OCI-LY7 (cell line): ENCODE results near the gene NR2F2. TPM values are rescaled to one million over a fixed set of nuclear protein-coding genes. Genes with fewer than 3 reads are reported as not detected.

ENCODE experiments used
- BruUV-seq: library from RNA; stranded (reverse); fragments of 400-500 nt; replicated peaks from 2 replicates; lab custom pipeline; 2021; lab: Mats Ljungman, UMichigan
- CTCF ChIA-PET: fragments of 300-600 bp; sonication (Branson Sonifier 250); formaldehyde crosslinking; loops from one replicate; lab custom pipeline; 2022; ENCODE audit warnings: antibody characterized with exemption; ENCODE audit not compliant: unreplicated experiment; lab: Charles Lee
- POLR2A ChIA-PET: fragments of 300-600 bp; sonication (Branson Sonifier 250); formaldehyde crosslinking; loops from one replicate; lab custom pipeline; 2022; ENCODE audit warnings: antibody characterized with exemption; lab: Charles Lee
- DNase-seq: peaks from one replicate; pipeline ENCODE4 v3.0.0-alpha.2; 2015; ENCODE audit warnings: low spot score
- H2AFZ ChIP-seq: fragments of 200-600 bp; sonication (generic), shearing (Covaris generic); 2 replicates; pipeline ENCODE4 v1.6.1; 2014; ENCODE audit warnings: mild to moderate bottlenecking, antibody characterized with exemption, low read length, moderate library complexity
- H3K27ac ChIP-seq: fragments of 200-600 bp; sonication (generic); 2 replicates; pipeline ENCODE4 v1.5.1; 2014; ENCODE audit warnings: mixed run types, low read depth, mild to moderate bottlenecking, moderate library complexity, low read length, inconsistent platforms; ENCODE audit not compliant: poor library complexity, severe bottlenecking
- H3K36me3 ChIP-seq: fragments of 200-600 bp; sonication (generic); 2 replicates; pipeline ENCODE4 v1.6.1; 2014; ENCODE audit warnings: mild to moderate bottlenecking, antibody characterized with exemption, low read length, moderate library complexity, mixed read lengths; ENCODE audit not compliant: insufficient read depth
- H3K4me1 ChIP-seq: fragments of 200-600 bp; sonication (generic); 2 replicates; pipeline ENCODE4 v1.5.1; 2014; ENCODE audit warnings: mild to moderate bottlenecking, low read length; ENCODE audit not compliant: insufficient read depth, poor library complexity, severe bottlenecking
- H3K4me2 ChIP-seq: fragments of 200-600 bp; sonication (generic); 2 replicates; pipeline ENCODE4 v1.6.1; 2014; ENCODE audit warnings: mild to moderate bottlenecking, low read length
- H3K4me3 ChIP-seq: fragments of 200-600 bp; sonication (generic); 2 replicates; pipeline ENCODE4 v1.5.1; 2014; ENCODE audit warnings: mild to moderate bottlenecking, low read depth, low read length; ENCODE audit not compliant: poor library complexity, severe bottlenecking
- H3K79me2 ChIP-seq: fragments of 200-600 bp; sonication (generic); 2 replicates; pipeline ENCODE4 v1.6.1; 2016; ENCODE audit warnings: low read depth, mild to moderate bottlenecking, low read length, moderate library complexity, mixed read lengths; ENCODE audit not compliant: insufficient read depth
- H3K9me2 ChIP-seq: fragments of 200-600 bp; sonication (generic); 2 replicates; pipeline ENCODE4 v1.6.1; 2016; ENCODE audit warnings: mild to moderate bottlenecking, low read length, mixed read lengths; ENCODE audit not compliant: insufficient read depth
- H3K9me3 ChIP-seq: fragments of 200-600 bp; sonication (generic); 2 replicates; pipeline ENCODE4 v1.6.1; 2014; ENCODE audit warnings: mild to moderate bottlenecking, mixed run types, low read length, mixed read lengths
- H4K20me1 ChIP-seq: fragments of 200-600 bp; sonication (generic); 2 replicates; pipeline ENCODE4 v1.6.1; 2014; ENCODE audit warnings: mild to moderate bottlenecking, antibody characterized with exemption, low read length, moderate library complexity, mixed read lengths; ENCODE audit not compliant: insufficient read depth
- CTCF ChIP-seq: fragments of 200-600 bp; sonication (generic); conservative IDR thresholded peaks from 2 replicates; pipeline ENCODE4 v1.5.1; 2014; ENCODE audit warnings: mild to moderate bottlenecking, antibody characterized with exemption, low read length, moderate library complexity, mixed read lengths
- EZH2phosphoT487 ChIP-seq: fragments of 200-600 bp; sonication (generic); IDR thresholded peaks from 2 replicates; pipeline ENCODE4 v1.6.1; 2018; ENCODE audit warnings: low read depth, borderline replicate concordance, mild to moderate bottlenecking, mixed run types, antibody characterized with exemption, low read length, moderate library complexity, mixed read lengths
- intact Hi-C: fragments of 100-400 bp; cut with micrococcal nuclease; formaldehyde crosslinking; loops from one replicate; pipeline ENCODE4 v1.10.0; 2022; ENCODE audit not compliant: unreplicated experiment
- total RNA-seq, 2 experiments: library from RNA; depleted of rRNA in 1 of 2; stranded (reverse); fragments of >200 nt in 1 of 2; shearing (Covaris generic) in 1 of 2; gene quantifications; 2 replicates each; pipeline ENCODE4 v1.2.3, GENCODE V29; 2014 to 2022

Gene NR2F2
- total RNA-seq, 2 experiments from 2014 or later, result not detected

GRCh38 chr15:96337365-96338023 is 7.0 kb downstream of the NR2F2 start:
- Histone ChIP-seq H2AFZ (no peak overlapping the region), H4K20me1 (no peaks in the 10 kb centered on the region), H3K4me2 (no peak overlapping the region), H3K79me2 (no peaks in the 10 kb centered on the region), H3K4me3 (no peak overlapping the region), H3K4me1 (no peaks in the 10 kb centered on the region), H3K36me3 (no peaks in the 10 kb centered on the region), H3K9me3 (no peaks in the 10 kb centered on the region), H3K9me2 (no peaks in the 10 kb centered on the region), H3K27ac (no peak overlapping the region)
- intact Hi-C loops, result no loop called here
- ChIA-PET POLR2A (no interaction called here), CTCF (no interaction called here)
- BruUV-seq, result no TSS peak
- no peak for DNase-seq
- no peak for TF ChIP-seq EZH2phosphoT487
- TF ChIP-seq CTCF, result no peak

- Histone ChIP-seq H3K4me3 (no peak overlapping the region), H3K4me2 (no peak overlapping the region), H3K27ac (no peak overlapping the region), H3K36me3 (no peaks in the 10 kb centered on the region), H2AFZ (no peak overlapping the region), H3K9me2 (no peaks in the 10 kb centered on the region), H3K9me3 (no peaks in the 10 kb centered on the region), H4K20me1 (no peaks in the 10 kb centered on the region), H3K4me1 (no peaks in the 10 kb centered on the region), H3K79me2 (no peaks in the 10 kb centered on the region)
- TF ChIP-seq EZH2phosphoT487 (no peak), CTCF (no peak)
- no TSS peak for BruUV-seq
- CTCF ChIA-PET, result no interaction called here
- DNase-seq, result no peak
- POLR2A ChIA-PET, result no interaction called here
- intact Hi-C loops, result no loop called here
Observed at GRCh38 chr15:96338074-96338765, 7.7 kb downstream of the NR2F2 start.
